GM12878 (cell line): Measurements from ENCODE around the gene LILRB5. TPM values are rescaled to one million over a fixed set of nuclear protein-coding genes. Genes with fewer than 3 reads are reported as not detected.

Experiments
- ATAC-seq: fragments of 200-7000 bp; cut with Tn5 transposase; 3 replicates; pipeline ENCODE4 v1.9.1; 2020; ENCODE audit warnings: mild to moderate bottlenecking, moderate library complexity
- BruUV-seq: library from RNA; stranded (reverse); fragments of 400-500 nt; replicated peaks from 2 replicates; lab custom pipeline; 2021; lab: Mats Ljungman, UMichigan
- CTCF ChIA-PET: fragments of 300-600 bp; sonication (Branson Sonifier 250); formaldehyde crosslinking; extraction: SDS; loops from one replicate; lab custom pipeline; 2021; ENCODE audit warnings: inconsistent platforms; lab: Yijun Ruan, JAX
- POLR2A ChIA-PET: fragments of 350-600 bp; formaldehyde crosslinking; extraction: SDS; loops from one replicate; lab custom pipeline; 2021; ENCODE audit warnings: inconsistent platforms; lab: Charles Lee
- RAD21 ChIA-PET: fragments of 300-600 bp; sonication (Branson Sonifier 250); formaldehyde crosslinking; loops from one replicate; lab custom pipeline; 2023; ENCODE audit warnings: antibody characterized with exemption; ENCODE audit not compliant: unreplicated experiment; lab: Charles Lee
- SMC1A ChIA-PET: fragments of 300-600 bp; sonication (Branson Sonifier 250); formaldehyde crosslinking; loops from one replicate; lab custom pipeline; 2023; ENCODE audit not compliant: unreplicated experiment, uncharacterized antibody; lab: Charles Lee
- DNase-seq: peaks from one replicate; pipeline ENCODE4 v3.0.0-alpha.2; 2011; ENCODE audit warnings: low read depth, low spot score
- FAIRE-seq: peaks from 3 replicates; lab custom pipeline; 2011; peaks lifted over from hg19 to GRCh38; lab: Jason Lieb, UNC
- H2AFZ ChIP-seq: 2 replicates; pipeline ENCODE4 v1.6.0; 2011; ENCODE audit warnings: low read depth, low read length, control low read depth; ENCODE audit not compliant: control insufficient read depth
- H3K27ac ChIP-seq: 2 replicates; pipeline ENCODE4 v1.5.1; 2011; ENCODE audit warnings: control low read depth; ENCODE audit not compliant: control insufficient read depth, insufficient read depth
- H3K27me3 ChIP-seq, 2 experiments: replicated peaks in 1 of 2; 2 replicates each; pipeline versions ENCODE4 v1.6.0 to v1.6.1; 2011; ENCODE audit warnings: low read length in 1 of 2; ENCODE audit not compliant: control insufficient read depth in 2 of 2, insufficient read depth in 2 of 2
- H3K36me3 ChIP-seq, 2 experiments: 2 replicates each; pipeline ENCODE4 v1.5.1; 2011; ENCODE audit warnings: low read length in 1 of 2; ENCODE audit not compliant: control insufficient read depth in 2 of 2, insufficient read depth in 2 of 2
- H3K4me1 ChIP-seq: 2 replicates; pipeline ENCODE4 v1.6.1; 2011; ENCODE audit warnings: mild to moderate bottlenecking, low read length, moderate library complexity, mixed read lengths; ENCODE audit not compliant: control insufficient read depth, insufficient read depth
- H3K4me2 ChIP-seq: 2 replicates; pipeline ENCODE4 v1.6.0; 2011; ENCODE audit warnings: control low read depth; ENCODE audit not compliant: control insufficient read depth, insufficient read depth
- H3K4me3 ChIP-seq: fragments of 200-600 bp; sonication (generic); 2 replicates; pipeline ENCODE4 v1.5.1; 2016
- H3K79me2 ChIP-seq: 2 replicates; pipeline ENCODE4 v1.6.0; 2011; ENCODE audit warnings: low read length; ENCODE audit not compliant: control insufficient read depth, insufficient read depth
- H3K9ac ChIP-seq: 2 replicates; pipeline ENCODE4 v1.8.0; 2011; ENCODE audit warnings: low read length, control low read depth, mixed read lengths; ENCODE audit not compliant: control insufficient read depth, insufficient read depth
- H3K9me3 ChIP-seq: replicated peaks from 3 replicates; pipeline ENCODE4 v1.5.1; 2011; ENCODE audit warnings: mild to moderate bottlenecking, low read length; ENCODE audit not compliant: control insufficient read depth, insufficient read depth
- H4K20me1 ChIP-seq: 2 replicates; pipeline ENCODE4 v1.6.0; 2011; ENCODE audit not compliant: control insufficient read depth, insufficient read depth
- ASH2L ChIP-seq: fragments of 300-600, 200-600 bp; sonication (generic); IDR thresholded peaks from 2 replicates; pipeline ENCODE4 v1.6.1; 2017; ENCODE audit warnings: low read depth, mild to moderate bottlenecking, borderline replicate concordance
- ATF7 ChIP-seq: fragments of 450-650 bp; IDR thresholded peaks from 2 replicates; pipeline ENCODE4 v1.6.1; 2016; ENCODE audit warnings: low read depth, mild to moderate bottlenecking
- BCL11A ChIP-seq: IDR thresholded peaks from 2 replicates; pipeline ENCODE4 v1.6.1; 2011; ENCODE audit warnings: low read depth, low read length
- CREM ChIP-seq: IDR thresholded peaks from 2 replicates; pipeline ENCODE4 v1.6.1; 2014; ENCODE audit warnings: antibody characterized with exemption, low read depth
- HDAC6 ChIP-seq: fragments of 200-600 bp; sonication (generic); IDR thresholded peaks from one replicate; pipeline ENCODE4 v1.8.0; 2017; ENCODE audit warnings: antibody characterized with exemption; ENCODE audit not compliant: unreplicated experiment
- IKZF1 ChIP-seq: fragments of 450-650 bp; conservative IDR thresholded peaks from 2 replicates; pipeline ENCODE4 v1.6.1; 2017; ENCODE audit warnings: antibody characterized with exemption, mild to moderate bottlenecking
- IKZF2 ChIP-seq, 2 experiments: fragments of 450-650 bp; IDR thresholded peaks; 2 replicates each; pipeline ENCODE4 v1.6.1; 2017; ENCODE audit warnings: mild to moderate bottlenecking in 2 of 2, moderate library complexity in 2 of 2
- JUNB ChIP-seq: IDR thresholded peaks from 2 replicates; pipeline ENCODE4 v1.6.1; 2016; ENCODE audit warnings: antibody characterized with exemption, mild to moderate bottlenecking
- MEF2A ChIP-seq: IDR thresholded peaks from 2 replicates; pipeline ENCODE4 v1.6.1; 2011; ENCODE audit warnings: low read depth, mild to moderate bottlenecking, low read length, moderate library complexity; ENCODE audit not compliant: insufficient read depth
- MEF2B ChIP-seq: fragments of 450-650 bp; IDR thresholded peaks from 2 replicates; pipeline ENCODE4 v1.6.1; 2018; ENCODE audit warnings: mild to moderate bottlenecking, moderate library complexity; ENCODE audit not compliant: partially characterized antibody, poor library complexity, severe bottlenecking
- RELA ChIP-seq: fragments of 450-650 bp; IDR thresholded peaks from 2 replicates; pipeline ENCODE4 v1.8.0; 2014; ENCODE audit warnings: borderline replicate concordance; ENCODE audit not compliant: partially characterized antibody
- SMARCA5 ChIP-seq: fragments of 450-650 bp; IDR thresholded peaks from 2 replicates; pipeline ENCODE4 v1.6.1; 2017; ENCODE audit warnings: mild to moderate bottlenecking
- TAF1 ChIP-seq: IDR thresholded peaks from 2 replicates; pipeline ENCODE4 v1.6.1; 2011; ENCODE audit warnings: mild to moderate bottlenecking, low read depth, low read length, borderline replicate concordance
- TBL1XR1 ChIP-seq: IDR thresholded peaks from 2 replicates; pipeline ENCODE4 v1.6.1; 2012; ENCODE audit warnings: low read depth, low read length, improper control_type of control experiment
- ZNF217 ChIP-seq: fragments of 450-650 bp; IDR thresholded peaks from 2 replicates; pipeline ENCODE4 v1.6.1; 2017; ENCODE audit warnings: antibody characterized with exemption, mild to moderate bottlenecking
- ZSCAN29 ChIP-seq: fragments of 450-650 bp; IDR thresholded peaks from 2 replicates; pipeline ENCODE4 v1.6.1; 2017; ENCODE audit warnings: mild to moderate bottlenecking, moderate library complexity
- WGBS: methylation state at CpG from one replicate; pipeline ENCODE4 v1.1.6; 2016; ENCODE audit warnings: low lambda C conversion rate; ENCODE audit not compliant: insufficient replicate concordance, insufficient coverage; ENCODE audit errors: missing lambda C conversion rate; 5-methylcytosine and 5-hydroxymethylcytosine counted together
- in situ Hi-C: fragments of 300-500 bp; cut with MboI; formaldehyde crosslinking; loops from 9 replicates; pipeline ENCODE4 v1.14.3; 2018; ENCODE audit warnings: mixed read lengths
- intact Hi-C: fragments of 100-400 bp; cut with micrococcal nuclease; formaldehyde crosslinking; loops from one replicate; pipeline ENCODE4 v1.14.2; 2022; ENCODE audit not compliant: unreplicated experiment
- polyA plus RNA-seq, 11 experiments: library from polyadenylated mRNA; depleted of rRNA in 4 of 11; unstranded in 6 of 11; stranded (reverse) in 5 of 11; fragments of >200 nt; fragmentation: Nextera tagmentation in 4 of 11; fragmentation: Illumina TruSeq in 1 of 11; extraction: Ambion mirVana in 4 of 11; extraction: Trizol in 1 of 11; gene quantifications; 1 replicate in 1 of 11; 2 replicates in 10 of 11; pipeline versions ENCODE4 v1.2.1 to v1.2.3, GENCODE V29; 2011 to 2016; ENCODE audit warnings: inconsistent platforms in 2 of 11, missing spikeins in 2 of 11, low read depth in 1 of 11
- total RNA-seq, 4 experiments: library from RNA; depleted of rRNA in 3 of 4; stranded (reverse); fragments of >200 nt in 3 of 4; fragmentation: Illumina TruSeq in 1 of 4; extraction: Trizol in 1 of 4; gene quantifications; 2 replicates each; pipeline versions ENCODE4 v1.2.1 to v1.2.3, GENCODE V29; 2013 to 2021
- TF ChIP-seq, protein P1 (sequence below): fragments of 450-650 bp; IDR thresholded peaks from 2 replicates; pipeline ENCODE4 v1.6.1; 2018; ENCODE audit warnings: borderline replicate concordance, mild to moderate bottlenecking; ENCODE audit not compliant: partially characterized antibody
- TF ChIP-seq, protein P2 (sequence below): IDR thresholded peaks from 2 replicates; pipeline ENCODE4 v1.6.1; 2011; ENCODE audit warnings: low read depth, low read length, improper control_type of control experiment, borderline replicate concordance
- TF ChIP-seq, protein P3 (sequence below): IDR thresholded peaks from 2 replicates; pipeline ENCODE4 v1.6.1; 2011; ENCODE audit warnings: mild to moderate bottlenecking, low read depth, low read length, moderate library complexity; ENCODE audit not compliant: insufficient replicate concordance

Gene LILRB5
- total and polyA plus RNA-seq, 10 of the 15 experiments (the other 5 are each of a cell fraction or from before 2014, with no cell fraction given) = 0.01 to 0.13 TPM; not detected in 8

DNA sequence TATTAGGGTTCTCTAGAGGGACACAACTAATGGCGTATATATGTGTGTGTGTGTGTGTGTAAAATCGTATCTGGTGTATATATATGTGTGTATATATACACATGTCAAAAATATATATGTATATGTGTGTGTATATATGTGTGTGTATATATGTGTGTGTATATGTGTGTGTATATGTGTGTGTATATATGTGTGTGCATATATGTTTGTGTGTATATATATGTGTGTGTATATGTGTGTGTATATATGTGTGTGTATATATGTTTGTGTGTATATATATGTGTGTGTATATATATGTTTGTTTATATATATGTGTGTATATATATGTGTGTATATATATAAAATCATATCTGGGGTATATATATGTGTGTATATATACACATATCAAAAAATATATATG lies 5.4 kb upstream of the LILRB5 start:
- H3K4me1 ChIP-seq = no peaks in the 10 kb centered on the region
- POLR2A ChIA-PET = no interaction called here
- ATAC-seq (no peak), FAIRE-seq (no peak), DNase-seq (no peak)
- H3K27ac ChIP-seq = no peak overlapping the region
- no peak for TF ChIP-seq TAF1
- no peak for TF ChIP-seq ASH2L
- no peak for TF ChIP-seq IKZF2 (IDR thresholded peaks at IDR 0.05)
- TF ChIP-seq SMARCA5 = no peak
- TF ChIP-seq IKZF1 = no peak
- no peak for TF ChIP-seq TBL1XR1
- TF ChIP-seq ZSCAN29 = no peak
- no peak for TF ChIP-seq CREM
- TF ChIP-seq BCL11A = no peak
- TF ChIP-seq, protein P1, sequence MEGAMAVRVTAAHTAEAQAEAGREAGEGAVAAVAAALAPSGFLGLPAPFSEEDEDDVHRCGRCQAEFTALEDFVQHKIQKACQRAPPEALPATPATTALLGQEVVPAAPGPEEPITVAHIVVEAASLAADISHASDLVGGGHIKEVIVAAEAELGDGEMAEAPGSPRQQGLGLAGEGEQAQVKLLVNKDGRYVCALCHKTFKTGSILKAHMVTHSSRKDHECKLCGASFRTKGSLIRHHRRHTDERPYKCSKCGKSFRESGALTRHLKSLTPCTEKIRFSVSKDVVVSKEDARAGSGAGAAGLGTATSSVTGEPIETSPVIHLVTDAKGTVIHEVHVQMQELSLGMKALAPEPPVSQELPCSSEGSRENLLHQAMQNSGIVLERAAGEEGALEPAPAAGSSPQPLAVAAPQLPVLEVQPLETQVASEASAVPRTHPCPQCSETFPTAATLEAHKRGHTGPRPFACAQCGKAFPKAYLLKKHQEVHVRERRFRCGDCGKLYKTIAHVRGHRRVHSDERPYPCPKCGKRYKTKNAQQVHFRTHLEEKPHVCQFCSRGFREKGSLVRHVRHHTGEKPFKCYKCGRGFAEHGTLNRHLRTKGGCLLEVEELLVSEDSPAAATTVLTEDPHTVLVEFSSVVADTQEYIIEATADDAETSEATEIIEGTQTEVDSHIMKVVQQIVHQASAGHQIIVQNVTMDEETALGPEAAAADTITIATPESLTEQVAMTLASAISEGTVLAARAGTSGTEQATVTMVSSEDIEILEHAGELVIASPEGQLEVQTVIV = no peak
- TF ChIP-seq RELA = no peak
- TF ChIP-seq JUNB = no peak
- no peak for TF ChIP-seq MEF2A
- no peak for TF ChIP-seq MEF2B
- TF ChIP-seq HDAC6 = no peak
- TF ChIP-seq, protein P2, sequence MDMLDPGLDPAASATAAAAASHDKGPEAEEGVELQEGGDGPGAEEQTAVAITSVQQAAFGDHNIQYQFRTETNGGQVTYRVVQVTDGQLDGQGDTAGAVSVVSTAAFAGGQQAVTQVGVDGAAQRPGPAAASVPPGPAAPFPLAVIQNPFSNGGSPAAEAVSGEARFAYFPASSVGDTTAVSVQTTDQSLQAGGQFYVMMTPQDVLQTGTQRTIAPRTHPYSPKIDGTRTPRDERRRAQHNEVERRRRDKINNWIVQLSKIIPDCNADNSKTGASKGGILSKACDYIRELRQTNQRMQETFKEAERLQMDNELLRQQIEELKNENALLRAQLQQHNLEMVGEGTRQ = no peak
- no peak for TF ChIP-seq ATF7
- TF ChIP-seq, protein P3, sequence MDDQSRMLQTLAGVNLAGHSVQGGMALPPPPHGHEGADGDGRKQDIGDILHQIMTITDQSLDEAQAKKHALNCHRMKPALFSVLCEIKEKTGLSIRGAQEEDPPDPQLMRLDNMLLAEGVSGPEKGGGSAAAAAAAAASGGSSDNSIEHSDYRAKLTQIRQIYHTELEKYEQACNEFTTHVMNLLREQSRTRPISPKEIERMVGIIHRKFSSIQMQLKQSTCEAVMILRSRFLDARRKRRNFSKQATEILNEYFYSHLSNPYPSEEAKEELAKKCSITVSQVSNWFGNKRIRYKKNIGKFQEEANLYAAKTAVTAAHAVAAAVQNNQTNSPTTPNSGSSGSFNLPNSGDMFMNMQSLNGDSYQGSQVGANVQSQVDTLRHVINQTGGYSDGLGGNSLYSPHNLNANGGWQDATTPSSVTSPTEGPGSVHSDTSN = no peak
- no peak for TF ChIP-seq ZNF217
- 16% methylated on average over 2 of the region's 2 CpGs for WGBS
- no peak overlapping the region for H3K4me3 ChIP-seq
- H3K36me3 ChIP-seq = no peaks in the 10 kb centered on the region
- no peak overlapping the region for H2AFZ ChIP-seq
- SMC1A ChIA-PET = no interaction called here
- intact Hi-C loops = no loop called here
- no peak overlapping the region for H3K9ac ChIP-seq
- no TSS peak for BruUV-seq
- H4K20me1 ChIP-seq = no peaks in the 10 kb centered on the region
- H3K4me2 ChIP-seq = no peak overlapping the region
- in situ Hi-C loops = no loop called here
- no peaks in the 10 kb centered on the region for H3K79me2 ChIP-seq
- RAD21 ChIA-PET = no interaction called here
- no peaks in the 10 kb centered on the region for H3K27me3 ChIP-seq
- CTCF ChIA-PET = no interaction called here
- H3K9me3 ChIP-seq = no peaks in the 10 kb centered on the region
